H1 (cell line): ENCODE results near the gene SMARCB1. TPM values are rescaled to one million over a fixed set of nuclear protein-coding genes. Genes with fewer than 3 reads are reported as not detected.

ENCODE experiments used
- CTCF ChIA-PET: fragments of 300-600 bp; sonication (Branson Sonifier 250); formaldehyde crosslinking; loops from one replicate; lab custom pipeline; 2021; ENCODE audit not compliant: partially characterized antibody; lab: Charles Lee
- POLR2A ChIA-PET: fragments of 300-600 bp; sonication (Branson Sonifier 250); formaldehyde crosslinking; loops from one replicate; lab custom pipeline; 2021; ENCODE audit warnings: inconsistent platforms; ENCODE audit not compliant: partially characterized antibody; lab: Charles Lee
- DNase-seq, 2 experiments: peaks; one replicate each; pipeline versions ENCODE4 v3.0.0 to v3.0.0-alpha.2; 2010 to 2022; ENCODE audit warnings: low spot score in 2 of 2, low read depth in 1 of 2, mixed read lengths in 1 of 2
- FAIRE-seq: peaks from 2 replicates; lab custom pipeline; 2011; peaks lifted over from hg19 to GRCh38; lab: Jason Lieb, UNC
- H2AFZ ChIP-seq: 2 replicates; pipeline ENCODE4 v1.8.1; 2012; ENCODE audit warnings: low read length, inconsistent platforms
- H2AK5ac ChIP-seq: 2 replicates; pipeline ENCODE4 v1.6.1; 2013; ENCODE audit warnings: low read depth, low read length
- H2BK120ac ChIP-seq: replicated peaks from 2 replicates; pipeline ENCODE3; 2013; ENCODE audit warnings: low read depth, low read length, inconsistent platforms
- H2BK12ac ChIP-seq: 2 replicates; pipeline ENCODE4 v1.6.1; 2013; ENCODE audit warnings: low read depth, low read length
- H2BK15ac ChIP-seq: 2 replicates; pipeline ENCODE4 v1.6.1; 2013; ENCODE audit warnings: low read length
- H2BK20ac ChIP-seq: 2 replicates; pipeline ENCODE4 v1.6.1; 2013; ENCODE audit warnings: low read length
- H2BK5ac ChIP-seq: 2 replicates; pipeline ENCODE4 v1.6.1; 2013; ENCODE audit warnings: low read depth, low read length
- H3K14ac ChIP-seq: 2 replicates; pipeline ENCODE4 v1.6.1; 2013; ENCODE audit warnings: inconsistent platforms; ENCODE audit not compliant: insufficient read length
- H3K18ac ChIP-seq: 2 replicates; pipeline ENCODE4 v1.6.1; 2013; ENCODE audit warnings: low read length; ENCODE audit errors: extremely low read depth
- H3K23ac ChIP-seq: 2 replicates; pipeline ENCODE4 v1.6.1; 2013; ENCODE audit warnings: inconsistent platforms; ENCODE audit not compliant: insufficient read length
- H3K23me2 ChIP-seq: 2 replicates; pipeline ENCODE4 v1.6.1; 2013; ENCODE audit warnings: low read depth, low read length
- H3K27ac ChIP-seq: 2 replicates; pipeline ENCODE4 v1.6.1; 2011; ENCODE audit warnings: low read depth, low read length, inconsistent platforms
- H3K27me3 ChIP-seq, 4 experiments: replicated peaks in 1 of 4; 1 replicate in 1 of 4; 2 replicates in 3 of 4; pipeline versions ENCODE4 v1.6.1 to v1.8.1; 2011 to 2013; ENCODE audit warnings: low read length in 3 of 4, mild to moderate bottlenecking in 3 of 4, inconsistent platforms in 2 of 4, mixed read lengths in 2 of 4, moderate library complexity in 1 of 4; ENCODE audit not compliant: control insufficient read depth in 3 of 4, insufficient read depth in 3 of 4; ENCODE audit errors: extremely low read depth in 1 of 4
- H3K36me3 ChIP-seq, 4 experiments: 2 replicates each; pipeline versions ENCODE4 v1.6.1 to v1.8.1; 2011 to 2013; ENCODE audit warnings: mild to moderate bottlenecking in 4 of 4, low read length in 3 of 4, moderate library complexity in 2 of 4, control low read depth in 1 of 4, inconsistent platforms in 1 of 4; ENCODE audit not compliant: insufficient read depth in 4 of 4, control insufficient read depth in 2 of 4
- H3K4ac ChIP-seq: replicated peaks from 2 replicates; pipeline ENCODE3; 2013; ENCODE audit warnings: low read length, low read depth, mixed read lengths, inconsistent platforms; ENCODE audit not compliant: insufficient read length
- H3K4me1 ChIP-seq, 4 experiments: replicated peaks in 1 of 4; 1 replicate in 1 of 4; 2 replicates in 3 of 4; pipeline versions ENCODE4 v1.6.1 to v1.8.1; 2011 to 2013; ENCODE audit warnings: low read length in 3 of 4, inconsistent platforms in 2 of 4, mixed read lengths in 1 of 4; ENCODE audit not compliant: insufficient read depth in 4 of 4, control insufficient read depth in 3 of 4
- H3K4me2 ChIP-seq, 2 experiments: 2 replicates each; pipeline versions ENCODE4 v1.6.1 to v1.8.1; 2011 to 2013; ENCODE audit warnings: low read depth in 2 of 2, low read length in 2 of 2, control low read depth in 1 of 2, inconsistent platforms in 1 of 2, mild to moderate bottlenecking in 1 of 2; ENCODE audit not compliant: insufficient read depth in 1 of 2
- H3K4me3 ChIP-seq, 4 experiments: fragments of 200-600, 300-600 bp in 1 of 4; sonication (generic), shearing (Covaris generic), sonication (Bioruptor Twin) in 1 of 4; 2 replicates each; pipeline versions ENCODE4 v1.5.1 to v1.8.1; 2011 to 2016; ENCODE audit warnings: low read length in 4 of 4, low read depth in 3 of 4, control low read depth in 2 of 4, inconsistent platforms in 2 of 4, mild to moderate bottlenecking in 2 of 4, mixed read lengths in 1 of 4, moderate library complexity in 1 of 4; ENCODE audit not compliant: insufficient read depth in 2 of 4; ENCODE audit errors: extremely low read depth in 1 of 4
- H3K56ac ChIP-seq: replicated peaks from 2 replicates; pipeline ENCODE3; 2013; ENCODE audit warnings: low read depth, mild to moderate bottlenecking, mixed read lengths, low read length, inconsistent platforms; ENCODE audit not compliant: insufficient read length
- H3K79me1 ChIP-seq: 2 replicates; pipeline ENCODE4 v1.6.1; 2013; ENCODE audit warnings: low read depth, low read length, control low read depth
- H3K79me2 ChIP-seq, 2 experiments: 2 replicates each; pipeline versions ENCODE4 v1.6.1 to v1.8.1; 2012 to 2013; ENCODE audit warnings: low read length in 2 of 2, mild to moderate bottlenecking in 2 of 2, inconsistent platforms in 1 of 2; ENCODE audit not compliant: insufficient read depth in 2 of 2, control insufficient read depth in 1 of 2
- H3K9ac ChIP-seq, 4 experiments: replicated peaks in 1 of 4; 1 replicate in 1 of 4; 2 replicates in 3 of 4; pipeline versions ENCODE4 v1.6.1 to v1.8.1; 2011 to 2013; ENCODE audit warnings: low read depth in 3 of 4, low read length in 3 of 4, control low read depth in 2 of 4, mild to moderate bottlenecking in 2 of 4, moderate library complexity in 2 of 4, inconsistent platforms in 1 of 4; ENCODE audit errors: extremely low read depth in 1 of 4
- H3K9me3 ChIP-seq, 2 experiments: 2 replicates each; pipeline versions ENCODE4 v1.6.1 to v1.8.1; 2012 to 2013; ENCODE audit warnings: mild to moderate bottlenecking in 2 of 2, moderate library complexity in 2 of 2, control low read depth in 1 of 2, inconsistent platforms in 1 of 2, low read depth in 1 of 2, low read length in 1 of 2, mixed read lengths in 1 of 2; ENCODE audit not compliant: insufficient read depth in 2 of 2
- H4K20me1 ChIP-seq, 2 experiments: replicated peaks in 1 of 2; 2 replicates each; pipeline versions ENCODE3 to v1.8.1; 2011 to 2013; ENCODE audit warnings: inconsistent platforms in 2 of 2, low read length in 2 of 2, mild to moderate bottlenecking in 1 of 2; ENCODE audit not compliant: insufficient read depth in 2 of 2, control insufficient read depth in 1 of 2
- H4K5ac ChIP-seq: 2 replicates; pipeline ENCODE4 v1.6.1; 2013; ENCODE audit warnings: low read length, low read depth, mixed read lengths, inconsistent platforms; ENCODE audit not compliant: insufficient read length
- H4K8ac ChIP-seq: 2 replicates; pipeline ENCODE4 v1.8.0; 2013; ENCODE audit warnings: mild to moderate bottlenecking, moderate library complexity, low read length, inconsistent platforms; ENCODE audit not compliant: insufficient read depth; ENCODE audit errors: extremely low read depth
- H4K91ac ChIP-seq: replicated peaks from 2 replicates; pipeline ENCODE3; 2013; ENCODE audit warnings: low read length, mixed read lengths, inconsistent platforms; ENCODE audit not compliant: insufficient read length
- BACH1 ChIP-seq: IDR thresholded peaks from 2 replicates; pipeline ENCODE4 v1.6.1; 2012; ENCODE audit warnings: low read length, improper control_type of control experiment
- BRCA1 ChIP-seq: IDR thresholded peaks from 2 replicates; pipeline ENCODE4 v1.6.1; 2012; ENCODE audit warnings: low read depth, low read length, improper control_type of control experiment
- CEBPB ChIP-seq: IDR thresholded peaks from 2 replicates; pipeline ENCODE4 v1.6.1; 2012; ENCODE audit warnings: low read depth, low read length
- EZH2 ChIP-seq: fragments of 200-600 bp; sonication (generic); IDR thresholded peaks from 2 replicates; pipeline ENCODE4 v1.7.1; 2012; ENCODE audit warnings: low read depth, mild to moderate bottlenecking, moderate library complexity, low read length, inconsistent platforms; ENCODE audit not compliant: severe bottlenecking
- PHF8 ChIP-seq: fragments of 200-600 bp; sonication (generic); conservative IDR thresholded peaks from 2 replicates; pipeline ENCODE4 v1.7.1; 2012; ENCODE audit warnings: low read depth, mild to moderate bottlenecking, inconsistent platforms, low read length, moderate library complexity
- POLR2AphosphoS5 ChIP-seq: IDR thresholded peaks from 2 replicates; pipeline ENCODE4 v1.6.1; 2011; ENCODE audit warnings: low read depth, low read length
- RBBP5 ChIP-seq: IDR thresholded peaks from 2 replicates; pipeline ENCODE4 v1.7.1; 2012; ENCODE audit warnings: low read depth, mild to moderate bottlenecking, inconsistent platforms, low read length, moderate library complexity, borderline replicate concordance
- RNF2 ChIP-seq: fragments of 200-900, 300-1000 bp; sonication (generic); IDR thresholded peaks from 2 replicates; pipeline ENCODE4 v1.7.1; 2016; ENCODE audit warnings: borderline replicate concordance, low read depth, mild to moderate bottlenecking, antibody characterized with exemption, low read length; ENCODE audit not compliant: poor library complexity, severe bottlenecking; ENCODE audit errors: missing control alignments
- RXRA ChIP-seq: IDR thresholded peaks from 2 replicates; pipeline ENCODE4 v1.6.1; 2011; ENCODE audit warnings: low read depth, mild to moderate bottlenecking, low read length, moderate library complexity; ENCODE audit not compliant: insufficient read depth
- SAP30 ChIP-seq: fragments of 300-600 bp; sonication (generic); IDR thresholded peaks from 2 replicates; pipeline ENCODE4 v1.7.1; 2012; ENCODE audit warnings: low read length, moderate library complexity, mild to moderate bottlenecking, inconsistent platforms; ENCODE audit not compliant: insufficient read depth, insufficient replicate concordance
- SUZ12 ChIP-seq: fragments of 200-600 bp; sonication (generic); IDR thresholded peaks from 2 replicates; pipeline ENCODE4 v1.6.1; 2012; ENCODE audit warnings: mild to moderate bottlenecking, inconsistent platforms, low read length, moderate library complexity, mixed read lengths
- TBP ChIP-seq: IDR thresholded peaks from 2 replicates; pipeline ENCODE4 v1.6.1; 2011; ENCODE audit warnings: low read depth, low read length, improper control_type of control experiment
- TCF12 ChIP-seq: IDR thresholded peaks from 2 replicates; pipeline ENCODE4 v1.6.1; 2011; ENCODE audit warnings: low read depth, mild to moderate bottlenecking, low read length
- YY1 ChIP-seq: IDR thresholded peaks from 2 replicates; pipeline ENCODE4 v1.6.1; 2011; ENCODE audit warnings: low read depth, mild to moderate bottlenecking, low read length
- WGBS, 2 experiments: shearing (Covaris generic) in 1 of 2; methylation state at CpG; one replicate each; pipeline versions ENCODE4 v1.1.6 to v1.1.7; 2013 to 2015; ENCODE audit warnings: low lambda C conversion rate in 2 of 2, mixed read lengths in 2 of 2, inconsistent platforms in 1 of 2, low coverage in 1 of 2, missing lambda C conversion rate in 1 of 2; ENCODE audit not compliant: insufficient replicate concordance in 2 of 2, insufficient coverage in 1 of 2, insufficient read length in 1 of 2; ENCODE audit errors: extremely low coverage in 1 of 2, missing lambda C conversion rate in 1 of 2; 5-methylcytosine and 5-hydroxymethylcytosine counted together
- polyA plus RNA-seq, 7 experiments: library from polyadenylated mRNA; depleted of rRNA in 3 of 7; stranded (reverse) in 5 of 7; unstranded in 2 of 7; fragments of >200 nt in 5 of 7; fragments of 200-250 nt in 2 of 7; gene quantifications; 1 replicate in 5 of 7; 2 replicates in 1 of 7; 4 replicates in 1 of 7; pipeline versions ENCODE4 v1.2.1 to v1.2.3, GENCODE V29; 2011 to 2013; ENCODE audit warnings: missing spikeins in 2 of 7, mixed read lengths in 2 of 7
- total RNA-seq: library from RNA; stranded (reverse); fragmentation: NEBNext Ultra II Directional; extraction: Animal tissue kit (Norgen Biotek cat#: 25700); gene quantifications from 2 replicates; pipeline ENCODE4 v1.2.1, GENCODE V29; 2021

The SMARCB1 gene
- total and polyA plus RNA-seq, 2 of the 8 experiments (the other 6 are each of a cell fraction or from before 2014, with no cell fraction given), result 116 to 145 TPM

GRCh38 chr22:23784215-23784732 is 2.5 kb upstream of the SMARCB1 start:
- CTCF ChIA-PET, result no interaction called here
- DNase-seq, result no peak
- no peaks in the 10 kb centered on the region for H3K27me3 ChIP-seq
- TF ChIP-seq TBP (no peak), RBBP5 (no peak), TCF12 (no peak), SUZ12 (no peak), EZH2 (no peak), BRCA1 (no peak), RNF2 (no peak), CEBPB (no peak), RXRA (no peak), PHF8 (no peak), BACH1 (no peak), YY1 (no peak), SAP30 (no peak), POLR2AphosphoS5 (no peak)

More at GRCh38 chr22:23784215-23784732, 2.5 kb upstream of the SMARCB1 start:
- Histone ChIP-seq H3K14ac (no peak overlapping the region), H3K79me1 (peaks cover 3% of the 10 kb centered on the region; the same call in 1 of the 2 replicates), H4K91ac (no peak overlapping the region), H2BK12ac (no peak overlapping the region), H2AFZ (no peak overlapping the region), H3K23me2 (peaks cover 3% of the 10 kb centered on the region; the same call in 1 of the 2 replicates), H3K18ac (no peak overlapping the region), H3K56ac (no peak overlapping the region), H4K5ac (no peak overlapping the region), H4K20me1 (peaks cover 2 to 5% of the 10 kb centered on the region in 2 experiments), H3K23ac (no peak overlapping the region), H2BK20ac (no peak overlapping the region), H2BK15ac (no peak overlapping the region), H3K9ac (no peak overlapping the region), H2AK5ac (no peak overlapping the region), H3K4me2 (no peak overlapping the region), H3K4me3 (no peak overlapping the region), H2BK5ac (no peak overlapping the region), H4K8ac (no peak overlapping the region), H3K36me3 (no peaks in the 10 kb centered on the region), H3K27ac (no peak overlapping the region), H3K4me1 (peaks cover 0 to 14% (median 4%) of the 10 kb centered on the region in 4 experiments; a peak in 6 of 7 replicates), H3K4ac (no peak overlapping the region), H3K9me3 (no peaks in the 10 kb centered on the region), H3K79me2 (peaks cover 15 to 19% of the 10 kb centered on the region in 2 experiments), H2BK120ac (no peak overlapping the region)
- 94% methylated on average over 8 of the region's 8 CpGs; no CpG with 5 or more reads in 1 of the 2 experiments for WGBS, 2 experiments
- POLR2A ChIA-PET, result interaction anchor here (4.5 kb wide), 1 partner anchor 10 kb away, joined by 45 read pairs; the partner anchor contains the start of gene MMP11
- no peak for FAIRE-seq
